ENCODE results near the gene PIK3IP1. TPM values are rescaled to one million over a fixed set of nuclear protein-coding genes. Genes with fewer than 3 reads are reported as not detected.

Gene PIK3IP1
- total and polyA plus RNA-seq, 10 of the 15 experiments (the other 5 are each of a cell fraction or from before 2014, with no cell fraction given): 0.77 to 6.5 (median 3.0) TPM

- no peaks in the 10 kb centered on the region for H3K27me3 ChIP-seq (replicated peaks in 1 of 2; ENCODE audit: control insufficient read depth in 2 of 2, insufficient read depth in 2 of 2, low read length in 1 of 2)
- no peak overlapping the region for H3K4me3 ChIP-seq
- H3K4me2 ChIP-seq (ENCODE audit: control insufficient read depth, insufficient read depth): no peak overlapping the region
- H3K36me3 ChIP-seq (ENCODE audit: control insufficient read depth in 2 of 2, insufficient read depth in 2 of 2, low read length in 1 of 2): no peaks in the 10 kb centered on the region
- no peak for DNase-seq (ENCODE audit: low read depth, low spot score)
- H3K9ac ChIP-seq (ENCODE audit: control insufficient read depth, insufficient read depth, low read length): no peak overlapping the region
- in situ Hi-C loops (cut with MboI) (no loop called here), intact Hi-C loops (cut with micrococcal nuclease; ENCODE audit: unreplicated experiment) (loop anchor here (5.0 kb wide), 1 partner anchor 226 kb away; no protein-coding TSS in a partner anchor)
- CTCF ChIA-PET: interaction anchor here (0.6 to 5.4 kb wide), 31 partner anchors 8 to 323 kb away, joined by 3 to 91 read pairs (median 5); partner anchors contain the start of genes LIMK2, PIK3IP1, RNF185 and SMTN
- peak; percentile 76 for ATAC-seq
- H3K27ac ChIP-seq (ENCODE audit: control insufficient read depth, insufficient read depth): no peak overlapping the region
- RAD21 ChIA-PET (ENCODE audit: unreplicated experiment): interaction anchor here (0.6 to 1.3 kb wide), 8 partner anchors 12 to 134 kb away, joined by 3 to 7 read pairs (median 4); partner anchors contain the start of genes LIMK2 and PIK3IP1
- POLR2A ChIA-PET: interaction anchor here (1.0 to 1.2 kb wide), 3 partner anchors 21 to 64 kb away, joined by 3 to 5 read pairs (median 4); partner anchors contain the start of gene PIK3IP1
- BruUV-seq (replicated peaks): no TSS peak
- H4K20me1 ChIP-seq (ENCODE audit: control insufficient read depth, insufficient read depth): no peaks in the 10 kb centered on the region
- no peak overlapping the region for H2AFZ ChIP-seq (ENCODE audit: control insufficient read depth, low read depth, low read length)
- 0 out of 3 replicates have a peak, but pooled peaks cover 1% of the 10 kb centered on the region for H3K9me3 ChIP-seq (replicated peaks; ENCODE audit: control insufficient read depth, insufficient read depth, low read length)
- peaks cover under 1% of the 10 kb centered on the region for H3K4me1 ChIP-seq (ENCODE audit: control insufficient read depth, insufficient read depth, low read length)
- 13% methylated on average over 6 of the region's 6 CpGs for WGBS (ENCODE audit: insufficient coverage, insufficient replicate concordance, low lambda C conversion rate, missing lambda C conversion rate)
- FAIRE-seq: peak; percentile 71
- H3K79me2 ChIP-seq (ENCODE audit: control insufficient read depth, insufficient read depth, low read length): no peaks in the 10 kb centered on the region
- SMC1A ChIA-PET (ENCODE audit: uncharacterized antibody, unreplicated experiment): interaction anchor here (0.7 to 3.3 kb wide), 13 partner anchors 9 to 289 kb away, joined by 3 to 11 read pairs (median 4); partner anchors contain the start of genes LIMK2, PIK3IP1 and SELENOM
- TF ChIP-seq NR2C1 (IDR thresholded peaks at IDR 0.05) (no peak), CEBPZ (IDR thresholded peaks at IDR 0.05; ENCODE audit: low read depth, low read length) (no peak), BMI1 (IDR thresholded peaks at IDR 0.05; ENCODE audit: borderline replicate concordance) (no peak), PML (IDR thresholded peaks at IDR 0.05; ENCODE audit: low read length) (no peak), ATF7 (IDR thresholded peaks at IDR 0.05; ENCODE audit: low read depth) (no peak), NRF1 (conservative IDR thresholded peaks at IDR 0.05; ENCODE audit: low read depth, low read length) (no peak), CREM (IDR thresholded peaks at IDR 0.05; ENCODE audit: low read depth) (no peak), CTCF (IDR thresholded peaks at IDR 0.05 in 2 of 3, conservative IDR thresholded peaks at IDR 0.05 in 1 of 3; ENCODE audit: control insufficient read depth in 2 of 3, extremely low read depth in 1 of 3, insufficient read depth in 1 of 3, low read depth in 3 of 3, low read length in 3 of 3) (peak; percentile 78 to 89 (median 82)), BCL11A (IDR thresholded peaks at IDR 0.05; ENCODE audit: low read depth, low read length) (no peak), PKNOX1 (IDR thresholded peaks at IDR 0.05) (no peak), ZNF274 (IDR thresholded peaks at IDR 0.05; ENCODE audit: insufficient read depth, insufficient read length) (no peak), USF2 (IDR thresholded peaks at IDR 0.05; ENCODE audit: borderline replicate concordance, low read depth, low read length) (no peak), CBX5 (IDR thresholded peaks at IDR 0.05; ENCODE audit: low read depth) (no peak), RB1 (IDR thresholded peaks at IDR 0.05; ENCODE audit: borderline replicate concordance) (no peak), EGR1 (IDR thresholded peaks at IDR 0.05; ENCODE audit: borderline replicate concordance in 1 of 2, low read depth in 2 of 2, low read length in 2 of 2) (0 out of 3 replicates have a peak, but pooled peaks of 1 of the 2 experiments have one; percentile 11)
Observed at GRCh38 chr22:31313366-31314147, 21.3 kb upstream of the PIK3IP1 start.

Measured in GM12878 (cell line).